ENCODE measurements around the gene AIP.

DNA sequence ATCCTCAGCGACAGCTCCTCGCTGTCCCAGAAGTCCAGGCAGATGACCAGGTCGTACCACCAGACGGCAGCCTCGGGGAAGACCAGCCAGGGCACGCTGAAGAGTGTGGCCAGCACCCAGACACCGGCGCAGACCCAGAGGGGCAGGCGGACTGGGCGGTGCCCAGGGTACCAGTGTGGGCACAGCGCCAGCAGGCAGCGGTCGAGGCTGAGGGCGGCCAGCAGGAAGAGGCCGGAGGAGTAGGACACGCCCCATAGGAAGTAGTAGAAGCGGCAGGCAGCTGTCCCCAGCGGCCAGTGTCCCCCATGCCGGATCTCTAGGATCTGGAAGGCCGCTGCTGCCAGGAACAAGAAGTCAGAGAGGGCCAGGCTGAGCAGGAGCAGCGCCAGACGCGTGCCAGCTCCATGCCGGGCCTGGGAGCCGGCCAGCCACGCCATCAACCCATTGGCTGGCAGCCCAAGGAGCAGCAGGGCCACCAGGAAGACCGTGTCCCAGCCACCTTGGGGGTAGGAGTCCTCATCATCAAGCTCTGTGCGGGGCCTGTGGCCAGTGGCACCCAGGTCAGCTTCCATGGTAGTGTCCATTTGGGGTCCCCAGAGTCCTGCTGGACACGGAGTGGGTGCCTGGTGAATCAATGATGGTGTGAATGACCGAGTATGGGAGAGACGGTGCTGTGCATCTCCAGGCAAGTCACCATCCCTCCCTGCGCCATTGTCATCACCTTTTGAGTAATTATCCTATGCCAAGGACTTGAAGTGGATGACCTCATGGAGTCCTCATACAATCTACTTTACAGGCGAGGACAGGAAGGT is 30.5 kb upstream of the AIP start, which contains the start of gene GPR152:
- TF ChIP-seq, protein P1, sequence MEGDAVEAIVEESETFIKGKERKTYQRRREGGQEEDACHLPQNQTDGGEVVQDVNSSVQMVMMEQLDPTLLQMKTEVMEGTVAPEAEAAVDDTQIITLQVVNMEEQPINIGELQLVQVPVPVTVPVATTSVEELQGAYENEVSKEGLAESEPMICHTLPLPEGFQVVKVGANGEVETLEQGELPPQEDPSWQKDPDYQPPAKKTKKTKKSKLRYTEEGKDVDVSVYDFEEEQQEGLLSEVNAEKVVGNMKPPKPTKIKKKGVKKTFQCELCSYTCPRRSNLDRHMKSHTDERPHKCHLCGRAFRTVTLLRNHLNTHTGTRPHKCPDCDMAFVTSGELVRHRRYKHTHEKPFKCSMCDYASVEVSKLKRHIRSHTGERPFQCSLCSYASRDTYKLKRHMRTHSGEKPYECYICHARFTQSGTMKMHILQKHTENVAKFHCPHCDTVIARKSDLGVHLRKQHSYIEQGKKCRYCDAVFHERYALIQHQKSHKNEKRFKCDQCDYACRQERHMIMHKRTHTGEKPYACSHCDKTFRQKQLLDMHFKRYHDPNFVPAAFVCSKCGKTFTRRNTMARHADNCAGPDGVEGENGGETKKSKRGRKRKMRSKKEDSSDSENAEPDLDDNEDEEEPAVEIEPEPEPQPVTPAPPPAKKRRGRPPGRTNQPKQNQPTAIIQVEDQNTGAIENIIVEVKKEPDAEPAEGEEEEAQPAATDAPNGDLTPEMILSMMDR (IDR thresholded peaks at IDR 0.05 in 2 of 3, conservative IDR thresholded peaks at IDR 0.05 in 1 of 3; ENCODE audit: borderline replicate concordance in 1 of 3, insufficient read depth in 1 of 3, low read depth in 2 of 3, low read length in 2 of 3) = no peak
- TF ChIP-seq JUND (IDR thresholded peaks at IDR 0.05) (no peak), EGR1 (IDR thresholded peaks at IDR 0.05; ENCODE audit: low read depth) (no peak), POLR2A (IDR thresholded peaks at IDR 0.05; ENCODE audit: borderline replicate concordance, extremely low read depth, insufficient read depth, insufficient read length) (no peak), EZH2phosphoT487 (IDR thresholded peaks at IDR 0.05; ENCODE audit: borderline replicate concordance) (no peak), RAD21 (IDR thresholded peaks at IDR 0.05; ENCODE audit: low read depth) (no peak), SP1 (IDR thresholded peaks at IDR 0.05; ENCODE audit: low read depth) (no peak), EZH2 (IDR thresholded peaks at IDR 0.05) (no peak), CEBPB (IDR thresholded peaks at IDR 0.05; ENCODE audit: low read depth) (no peak), SIN3A (IDR thresholded peaks at IDR 0.05; ENCODE audit: low read depth) (no peak)
- TF ChIP-seq, protein P2, sequence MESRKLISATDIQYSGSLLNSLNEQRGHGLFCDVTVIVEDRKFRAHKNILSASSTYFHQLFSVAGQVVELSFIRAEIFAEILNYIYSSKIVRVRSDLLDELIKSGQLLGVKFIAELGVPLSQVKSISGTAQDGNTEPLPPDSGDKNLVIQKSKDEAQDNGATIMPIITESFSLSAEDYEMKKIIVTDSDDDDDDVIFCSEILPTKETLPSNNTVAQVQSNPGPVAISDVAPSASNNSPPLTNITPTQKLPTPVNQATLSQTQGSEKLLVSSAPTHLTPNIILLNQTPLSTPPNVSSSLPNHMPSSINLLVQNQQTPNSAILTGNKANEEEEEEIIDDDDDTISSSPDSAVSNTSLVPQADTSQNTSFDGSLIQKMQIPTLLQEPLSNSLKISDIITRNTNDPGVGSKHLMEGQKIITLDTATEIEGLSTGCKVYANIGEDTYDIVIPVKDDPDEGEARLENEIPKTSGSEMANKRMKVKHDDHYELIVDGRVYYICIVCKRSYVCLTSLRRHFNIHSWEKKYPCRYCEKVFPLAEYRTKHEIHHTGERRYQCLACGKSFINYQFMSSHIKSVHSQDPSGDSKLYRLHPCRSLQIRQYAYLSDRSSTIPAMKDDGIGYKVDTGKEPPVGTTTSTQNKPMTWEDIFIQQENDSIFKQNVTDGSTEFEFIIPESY (IDR thresholded peaks at IDR 0.05; ENCODE audit: extremely low read depth, insufficient replicate concordance, low read length) = no peak

All from HCT116 (cell line).